ENCODE measurements around the gene ZNF587.
"Not testable (repeated sequence)": the region's sequence is repeated elsewhere in the genome, so short reads cannot be mapped to it uniquely, and the experiment has no call there.

DNA sequence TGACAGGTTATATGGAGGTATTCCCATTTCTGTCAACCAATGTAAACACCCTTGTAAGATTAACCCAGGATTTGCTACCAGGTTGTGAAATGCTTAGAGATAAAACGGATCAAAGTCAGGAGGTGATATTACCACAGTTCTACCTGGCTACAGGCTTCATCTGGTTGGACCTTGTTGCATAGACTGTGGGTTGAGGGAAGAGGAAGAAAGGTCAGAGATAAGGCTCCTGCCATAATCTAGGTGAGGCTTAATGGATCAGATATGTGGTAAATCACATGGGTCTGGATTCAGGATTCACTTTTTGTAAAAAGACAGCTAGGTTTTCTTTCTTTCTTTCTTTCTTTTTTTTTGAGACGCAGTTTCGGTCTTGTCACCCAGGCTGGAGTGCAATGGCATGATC is 28.2 kb upstream of the ZNF587 start:
- not testable (repeated sequence) for TF ChIP-seq POLR2AphosphoS5 (IDR thresholded peaks at IDR 0.05; ENCODE audit: borderline replicate concordance, low read depth, low read length); EZH2 (IDR thresholded peaks at IDR 0.05); FOXP2 (optimal IDR thresholded peaks at IDR 0.05; ENCODE audit: control extremely low read depth, extremely low read length, insufficient read depth)
